Measurements from ENCODE around the gene UBE2D4. TPM values are rescaled to one million over a fixed set of nuclear protein-coding genes. Genes with fewer than 3 reads are reported as not detected.

The UBE2D4 gene
- total and polyA plus RNA-seq, 2 donors (not counting 3 experiments of a cell fraction or from before 2014, with no cell fraction given) = 11.3 to 19.8 TPM

DNA sequence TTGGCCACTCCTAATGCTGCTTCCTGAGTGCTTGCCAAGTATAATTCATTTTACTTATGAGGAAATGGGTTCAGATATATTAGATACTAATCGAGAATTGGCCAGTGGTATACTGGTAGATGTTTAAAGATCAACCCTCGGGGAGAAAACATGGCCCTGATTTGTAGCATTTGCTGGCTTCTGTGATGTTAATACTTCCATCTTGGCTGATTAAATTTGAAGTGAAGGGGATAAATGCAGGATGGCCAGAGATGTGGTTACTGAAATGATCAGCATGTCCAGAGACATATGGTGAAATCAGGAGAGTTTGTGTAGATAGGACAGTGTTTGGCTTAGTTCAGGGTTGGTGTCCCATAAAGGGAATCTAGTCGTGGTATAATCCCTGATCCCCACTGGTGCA lies 11.2 kb downstream of the UBE2D4 start:
- BruUV-seq (replicated peaks) = no TSS peak
- no peak overlapping the region for H3K4me3 ChIP-seq (replicated peaks in 1 of 3; ENCODE audit: insufficient read depth in 1 of 3, low read depth in 1 of 3, low read length in 3 of 3)
- CTCF ChIA-PET = no interaction called here
- no peaks in the 10 kb centered on the region for H3K9me3 ChIP-seq (replicated peaks; ENCODE audit: control insufficient read depth, insufficient read depth, low read length)
- no peaks in the 10 kb centered on the region for H4K20me1 ChIP-seq (replicated peaks; ENCODE audit: control insufficient read depth, extremely low read depth, insufficient read depth, low read length)
- no peaks in the 10 kb centered on the region for H3K27me3 ChIP-seq (ENCODE audit: control insufficient read depth in 2 of 2, insufficient read depth in 2 of 2, low read length in 2 of 2)
- no peaks in the 10 kb centered on the region for H3K79me2 ChIP-seq (ENCODE audit: control insufficient read depth, insufficient read depth, low read length)
- no peaks in the 10 kb centered on the region for H3K36me3 ChIP-seq (ENCODE audit: control insufficient read depth in 2 of 2, extremely low read depth in 1 of 2, insufficient read depth in 2 of 2, low read length in 2 of 2)
- H3K4me2 ChIP-seq (ENCODE audit: insufficient read depth, low read length) = no peak overlapping the region
- FAIRE-seq (no peak), DNase-seq (ENCODE audit: low read depth, low spot score) (peak; percentile 15)
- H2AFZ ChIP-seq (ENCODE audit: low read depth, low read length) = no peak overlapping the region
- intact Hi-C loops (cut with micrococcal nuclease) (no loop called here), dilution Hi-C loops (cut with MboI; ENCODE audit: extremely low pct_ligation_motif_present, low sequenced_read_pairs) (no loop called here)
- H3K9me1 ChIP-seq (replicated peaks; ENCODE audit: control insufficient read depth, extremely low read depth, insufficient read depth, low read length) = no peaks in the 10 kb centered on the region
- no peak overlapping the region for H3K9ac ChIP-seq (replicated peaks; ENCODE audit: extremely low read depth, insufficient read depth, low read length)
- POLR2A ChIA-PET = no interaction called here
- no peak overlapping the region for H3K27ac ChIP-seq (ENCODE audit: insufficient read depth, low read depth, low read length)
- H3K4me1 ChIP-seq (ENCODE audit: control insufficient read depth, extremely low read depth, insufficient read depth, low read length) = no peaks in the 10 kb centered on the region
- no peak for TF ChIP-seq POLR2A (IDR thresholded peaks at IDR 0.05; ENCODE audit: low read depth, low read length)
- TF ChIP-seq POLR2AphosphoS5 (IDR thresholded peaks at IDR 0.05; ENCODE audit: insufficient read depth, low read depth, low read length) = no peak
- TF ChIP-seq, protein P1, sequence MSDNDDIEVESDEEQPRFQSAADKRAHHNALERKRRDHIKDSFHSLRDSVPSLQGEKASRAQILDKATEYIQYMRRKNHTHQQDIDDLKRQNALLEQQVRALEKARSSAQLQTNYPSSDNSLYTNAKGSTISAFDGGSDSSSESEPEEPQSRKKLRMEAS (IDR thresholded peaks at IDR 0.05; ENCODE audit: insufficient read depth, insufficient read length) = no peak
- TF ChIP-seq EZH2 (IDR thresholded peaks at IDR 0.05; ENCODE audit: borderline replicate concordance, low read depth, low read length, severe bottlenecking) = no peak
- no peak for TF ChIP-seq MYC (IDR thresholded peaks at IDR 0.05; ENCODE audit: low read depth, low read length)
- TF ChIP-seq FOS (IDR thresholded peaks at IDR 0.05; ENCODE audit: borderline replicate concordance, insufficient read depth, low read length) = no peak
- TF ChIP-seq JUN (IDR thresholded peaks at IDR 0.05; ENCODE audit: borderline replicate concordance, insufficient read depth, insufficient read length, low read depth) = no peak
- TF ChIP-seq, protein P2, sequence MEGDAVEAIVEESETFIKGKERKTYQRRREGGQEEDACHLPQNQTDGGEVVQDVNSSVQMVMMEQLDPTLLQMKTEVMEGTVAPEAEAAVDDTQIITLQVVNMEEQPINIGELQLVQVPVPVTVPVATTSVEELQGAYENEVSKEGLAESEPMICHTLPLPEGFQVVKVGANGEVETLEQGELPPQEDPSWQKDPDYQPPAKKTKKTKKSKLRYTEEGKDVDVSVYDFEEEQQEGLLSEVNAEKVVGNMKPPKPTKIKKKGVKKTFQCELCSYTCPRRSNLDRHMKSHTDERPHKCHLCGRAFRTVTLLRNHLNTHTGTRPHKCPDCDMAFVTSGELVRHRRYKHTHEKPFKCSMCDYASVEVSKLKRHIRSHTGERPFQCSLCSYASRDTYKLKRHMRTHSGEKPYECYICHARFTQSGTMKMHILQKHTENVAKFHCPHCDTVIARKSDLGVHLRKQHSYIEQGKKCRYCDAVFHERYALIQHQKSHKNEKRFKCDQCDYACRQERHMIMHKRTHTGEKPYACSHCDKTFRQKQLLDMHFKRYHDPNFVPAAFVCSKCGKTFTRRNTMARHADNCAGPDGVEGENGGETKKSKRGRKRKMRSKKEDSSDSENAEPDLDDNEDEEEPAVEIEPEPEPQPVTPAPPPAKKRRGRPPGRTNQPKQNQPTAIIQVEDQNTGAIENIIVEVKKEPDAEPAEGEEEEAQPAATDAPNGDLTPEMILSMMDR (IDR thresholded peaks at IDR 0.05; ENCODE audit: extremely low read depth in 1 of 2, insufficient read depth in 1 of 2, low read depth in 1 of 2, low read length in 2 of 2) = no peak

Measured in endothelial cell of umbilical vein (primary cell).